HG02840 (cell line): ENCODE results near the gene FKBP15.
A peak's percentile ranks its signal among the peaks of the same experiment; 100 is the strongest.
"Not testable (repeated sequence)": the region's sequence is repeated elsewhere in the genome, so short reads cannot be mapped to it uniquely, and the experiment has no call there.

Experiments used
- ATAC-seq: cut with Tn5 transposase; IDR thresholded peaks from one replicate; pipeline ENCODE4 v1.9.1; 2021; ENCODE audit warnings: mild to moderate bottlenecking, moderate library complexity, moderate number of reproducible peaks; ENCODE audit not compliant: unreplicated experiment, low FRiP score

The FKBP15 gene

GRCh38 chr9:113221003-113221799, at the start of gene FKBP15, which contains the start of gene SLC31A1:
TSS of gene FKBP15 (minus strand) at chr9:113221277. CDS start at chr9:113221243, 34 bp downstream.
TSS of gene SLC31A1 (plus strand) at chr9:113221544. CDS start at chr9:113256149, 34,605 bp downstream.
- peak; percentile 88 for ATAC-seq

GRCh38 chr9:113269871-113270270, 48.8 kb upstream of the FKBP15 start:
- ATAC-seq: no peak

- no peak for ATAC-seq
Measured at GRCh38 chr9:113269355-113269754, 48.3 kb upstream of the FKBP15 start.

GRCh38 chr9:113267911-113268566, 47.0 kb upstream of the FKBP15 start:
- ATAC-seq: no peak

GRCh38 chr9:113266174-113266573, 45.1 kb upstream of the FKBP15 start:
- no peak for ATAC-seq

GRCh38 chr9:113261917-113262671, 41.0 kb upstream of the FKBP15 start:
- ATAC-seq: no peak

- no peak for ATAC-seq
Measured at GRCh38 chr9:113258282-113258681, 37.2 kb upstream of the FKBP15 start.

GRCh38 chr9:113257863-113258262, 36.8 kb upstream of the FKBP15 start:
- no peak for ATAC-seq

GRCh38 chr9:113255438-113255837, 34.4 kb upstream of the FKBP15 start:
- no peak for ATAC-seq

- ATAC-seq: no peak
Measured at GRCh38 chr9:113254991-113255390, 33.9 kb upstream of the FKBP15 start.

GRCh38 chr9:113250807-113251206, 29.7 kb upstream of the FKBP15 start:
- no peak for ATAC-seq

- not testable (repeated sequence) for ATAC-seq
Measured at GRCh38 chr9:113249661-113250060, 28.6 kb upstream of the FKBP15 start.

GRCh38 chr9:113247640-113248039, 26.6 kb upstream of the FKBP15 start:
- ATAC-seq: no peak

- ATAC-seq: no peak
Measured at GRCh38 chr9:113246928-113247327, 25.9 kb upstream of the FKBP15 start.

- no peak for ATAC-seq
Measured at GRCh38 chr9:113245894-113246293, 24.8 kb upstream of the FKBP15 start.

GRCh38 chr9:113244556-113244955, 23.5 kb upstream of the FKBP15 start:
- no peak for ATAC-seq

GRCh38 chr9:113241161-113241560, 20.1 kb upstream of the FKBP15 start:
- no peak for ATAC-seq

GRCh38 chr9:113238859-113239232, 17.8 kb upstream of the FKBP15 start:
- ATAC-seq: no peak

GRCh38 chr9:113238202-113238858, 17.3 kb upstream of the FKBP15 start:
- no peak for ATAC-seq

GRCh38 chr9:113237026-113237425, 15.9 kb upstream of the FKBP15 start:
- no peak for ATAC-seq
